Choroid plexus epithelial cell (primary cell): Measurements from ENCODE around the gene IFI30.

ENCODE experiments used
- DNase-seq: peaks from one replicate; pipeline ENCODE4 v3.0.0-alpha.2; 2010; ENCODE audit warnings: low read depth
- H3K4me3 ChIP-seq: 2 replicates; pipeline ENCODE4 v1.5.1; 2011; ENCODE audit warnings: low read depth, mild to moderate bottlenecking, control low read depth, low read length, moderate library complexity
- TF ChIP-seq, protein P1 (sequence below): conservative IDR thresholded peaks from 2 replicates; pipeline ENCODE4 v1.5.1; 2011; ENCODE audit warnings: low read depth, mild to moderate bottlenecking, control low read depth, inconsistent platforms, low read length, moderate library complexity

IFI30 gene

DNA sequence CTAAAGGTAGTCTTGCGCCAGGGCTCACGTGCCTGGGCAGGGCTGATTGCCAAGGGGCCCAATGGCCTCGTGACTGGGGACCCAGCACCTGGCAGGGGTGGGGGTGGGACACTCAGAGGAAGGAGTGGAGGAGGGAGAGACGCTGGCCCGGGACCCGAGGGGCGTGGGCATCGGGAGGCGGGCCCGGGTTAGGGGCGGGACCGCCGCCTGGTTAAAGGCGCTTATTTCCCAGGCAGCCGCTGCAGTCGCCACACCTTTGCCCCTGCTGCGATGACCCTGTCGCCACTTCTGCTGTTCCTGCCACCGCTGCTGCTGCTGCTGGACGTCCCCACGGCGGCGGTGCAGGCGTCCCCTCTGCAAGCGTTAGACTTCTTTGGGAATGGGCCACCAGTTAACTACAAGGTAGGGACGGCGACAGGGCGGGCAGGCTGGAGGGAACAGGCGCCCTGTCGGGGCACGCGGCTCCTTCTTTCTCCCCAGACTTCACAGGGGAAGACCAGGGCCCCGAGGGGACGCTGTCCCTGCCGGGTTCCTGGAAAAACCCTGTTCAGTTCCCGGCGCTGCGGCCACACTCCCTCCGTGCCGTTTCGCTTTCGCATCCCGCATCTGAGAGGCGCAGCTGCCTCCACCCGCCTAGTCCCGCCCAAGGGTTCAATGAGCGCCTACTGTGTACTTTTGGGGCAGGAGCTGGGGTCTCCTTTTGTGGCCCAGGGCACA lies at the start of gene IFI30:
IFI30 (plus strand) TSS at position 242 of the 717 bp plus-strand sequence; CDS start at position 271, 29 bp downstream.
- peak; percentile 25 for DNase-seq
- TF ChIP-seq, protein P1, sequence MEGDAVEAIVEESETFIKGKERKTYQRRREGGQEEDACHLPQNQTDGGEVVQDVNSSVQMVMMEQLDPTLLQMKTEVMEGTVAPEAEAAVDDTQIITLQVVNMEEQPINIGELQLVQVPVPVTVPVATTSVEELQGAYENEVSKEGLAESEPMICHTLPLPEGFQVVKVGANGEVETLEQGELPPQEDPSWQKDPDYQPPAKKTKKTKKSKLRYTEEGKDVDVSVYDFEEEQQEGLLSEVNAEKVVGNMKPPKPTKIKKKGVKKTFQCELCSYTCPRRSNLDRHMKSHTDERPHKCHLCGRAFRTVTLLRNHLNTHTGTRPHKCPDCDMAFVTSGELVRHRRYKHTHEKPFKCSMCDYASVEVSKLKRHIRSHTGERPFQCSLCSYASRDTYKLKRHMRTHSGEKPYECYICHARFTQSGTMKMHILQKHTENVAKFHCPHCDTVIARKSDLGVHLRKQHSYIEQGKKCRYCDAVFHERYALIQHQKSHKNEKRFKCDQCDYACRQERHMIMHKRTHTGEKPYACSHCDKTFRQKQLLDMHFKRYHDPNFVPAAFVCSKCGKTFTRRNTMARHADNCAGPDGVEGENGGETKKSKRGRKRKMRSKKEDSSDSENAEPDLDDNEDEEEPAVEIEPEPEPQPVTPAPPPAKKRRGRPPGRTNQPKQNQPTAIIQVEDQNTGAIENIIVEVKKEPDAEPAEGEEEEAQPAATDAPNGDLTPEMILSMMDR = no peak
- peak within 1 kb of the TSS; percentile 70 for H3K4me3 ChIP-seq

DNA sequence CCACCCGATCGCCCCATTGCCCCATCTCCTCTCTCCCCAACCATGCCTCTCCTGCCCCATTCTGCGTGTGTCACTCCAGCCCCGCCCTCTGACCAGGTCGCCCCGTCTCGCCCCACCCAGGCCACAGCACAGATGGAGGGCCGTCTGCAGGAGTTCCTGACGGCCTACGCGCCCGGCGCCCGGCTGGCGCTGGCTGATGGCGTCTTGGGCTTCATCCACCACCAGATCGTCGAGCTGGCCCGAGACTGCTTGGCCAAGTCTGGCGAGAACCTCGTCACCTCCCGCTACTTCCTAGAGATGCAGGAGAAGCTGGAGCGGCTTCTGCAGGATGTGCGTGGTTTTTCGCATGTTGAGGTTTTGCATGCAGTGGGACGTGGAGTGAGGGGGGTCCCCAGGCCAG lies 49.8 kb upstream of the IFI30 start:
- H3K4me3 ChIP-seq = no peak overlapping the region
- TF ChIP-seq, protein P1 = no peak
- DNase-seq = no peak

DNA sequence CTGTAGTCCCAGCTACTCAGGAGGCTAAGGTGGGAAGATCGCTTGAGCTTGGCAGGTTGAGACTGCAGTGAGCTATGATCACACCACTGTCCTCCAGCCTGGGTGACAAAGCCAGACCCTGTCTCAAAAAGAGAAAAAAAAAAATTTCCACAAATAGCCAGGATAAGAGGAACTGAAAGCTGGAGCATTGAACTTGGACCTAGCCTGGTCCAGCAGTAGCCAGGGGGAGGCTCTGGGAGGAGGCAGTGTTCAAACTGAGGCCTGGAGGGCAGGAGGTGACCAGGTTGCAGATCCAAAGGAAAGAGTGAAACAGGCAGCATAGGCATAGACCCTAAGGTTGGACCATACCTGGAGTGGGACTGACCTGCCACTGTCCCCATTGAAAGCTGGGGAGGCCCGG lies 47.5 kb upstream of the IFI30 start:
- DNase-seq = no peak
- no peak overlapping the region for H3K4me3 ChIP-seq
- TF ChIP-seq, protein P1 = no peak

DNA sequence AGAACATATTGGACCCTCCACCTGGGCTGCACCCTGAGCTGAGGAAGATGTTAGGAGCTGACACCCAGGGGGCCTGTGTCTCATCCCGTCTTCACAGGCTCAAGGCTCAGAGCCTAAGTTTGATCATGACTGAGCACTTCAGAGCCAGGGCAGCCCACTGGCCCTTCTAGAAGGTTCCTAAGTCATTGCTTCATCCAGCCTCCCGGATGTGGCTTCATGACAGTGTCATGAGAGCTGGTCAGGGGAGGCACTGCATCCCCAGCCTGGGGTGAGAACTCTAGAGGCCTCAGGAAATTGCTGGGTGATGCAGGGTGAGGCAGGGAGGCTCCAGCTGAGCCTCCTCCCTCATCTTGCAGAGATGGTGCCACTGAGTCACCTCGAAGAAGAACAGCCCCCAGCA lies 45.6 kb upstream of the IFI30 start:
- peak; percentile 30 for DNase-seq

DNA sequence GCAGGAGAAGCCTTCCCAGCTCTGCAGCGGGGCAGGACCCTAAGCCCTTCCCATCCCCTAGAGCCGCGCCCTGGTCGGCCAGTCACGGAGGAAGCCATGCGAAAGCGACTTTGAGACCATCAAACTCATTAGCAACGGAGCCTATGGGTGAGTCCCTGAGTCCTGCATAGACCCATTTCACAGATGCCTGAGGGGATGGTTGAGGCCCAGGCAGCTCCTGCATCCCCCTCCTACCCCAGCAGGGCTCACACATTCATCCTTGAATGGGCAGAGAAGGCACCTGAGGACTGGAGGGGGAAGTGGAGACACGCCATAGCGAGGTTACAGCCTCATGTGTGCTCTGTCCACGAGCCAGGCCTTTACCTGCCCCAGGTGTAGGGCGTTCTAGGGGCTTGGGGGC lies 44.8 kb upstream of the IFI30 start:
- TF ChIP-seq, protein P1 = no peak
- no peak for DNase-seq
- H3K4me3 ChIP-seq = no peak overlapping the region

More for the DNA sequence above, 45.6 kb upstream of the IFI30 start:
- no peak overlapping the region for H3K4me3 ChIP-seq
- TF ChIP-seq, protein P1 = no peak

DNA sequence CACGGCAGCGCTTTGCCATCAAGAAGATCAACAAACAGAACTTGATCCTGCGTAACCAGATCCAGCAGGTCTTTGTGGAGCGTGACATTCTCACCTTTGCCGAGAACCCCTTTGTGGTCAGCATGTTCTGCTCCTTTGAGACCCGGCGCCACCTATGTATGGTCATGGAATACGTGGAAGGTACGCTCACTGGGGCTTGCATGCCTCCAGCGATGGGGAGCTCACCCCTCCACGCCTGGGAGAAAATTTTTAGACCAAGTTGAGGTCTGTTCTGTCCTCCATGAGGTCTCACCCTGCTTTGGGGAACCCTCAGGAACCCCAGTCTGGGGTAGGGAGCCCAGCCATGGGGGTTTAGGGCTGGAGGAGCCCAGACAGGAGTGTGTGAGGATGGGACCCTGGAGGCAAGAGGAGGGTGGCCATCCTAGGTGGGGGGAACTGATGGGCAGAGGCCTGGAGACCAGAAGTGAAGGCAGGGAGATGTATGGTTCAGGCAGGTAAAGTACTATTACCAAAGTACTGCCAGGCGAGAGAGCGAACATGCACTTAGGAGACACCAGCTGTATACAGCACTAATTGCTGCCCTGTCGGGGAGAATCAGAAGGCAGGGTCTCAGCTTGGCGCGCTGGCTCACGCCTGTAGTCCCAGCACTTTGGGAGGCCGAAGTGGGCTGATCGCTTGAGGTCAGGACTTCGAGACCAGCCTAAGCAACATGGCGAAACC lies 42.9 kb upstream of the IFI30 start:
- no peak for DNase-seq
- TF ChIP-seq, protein P1 = no peak
- no peak overlapping the region for H3K4me3 ChIP-seq
